Kidney (tissue), 14 donors: ENCODE data around the gene CXADR. TPM values are rescaled to one million over a fixed set of nuclear protein-coding genes. Genes with fewer than 3 reads are reported as not detected.

Source experiments
- DNase-seq, 5 donors: peaks; one replicate each; pipeline ENCODE4 v3.0.0-alpha.2; 2013 to 2020
- FAIRE-seq: peaks from 2 replicates; lab custom pipeline; 2012; peaks lifted over from hg19 to GRCh38; lab: Jason Lieb, UNC
- H3K27ac ChIP-seq, 2 donors: one replicate each; pipeline ENCODE4 v1.7.0; 2013; ENCODE audit warnings: low read depth in 2 of 2, low read length in 2 of 2, inconsistent platforms in 1 of 2
- H3K27me3 ChIP-seq: one replicate; pipeline ENCODE4 v1.7.1; 2013; ENCODE audit warnings: low read length, inconsistent platforms; ENCODE audit not compliant: control insufficient read depth, insufficient read depth
- H3K36me3 ChIP-seq, 3 donors: one replicate each; pipeline versions ENCODE4 v1.7.0 to v1.7.1; 2013; ENCODE audit warnings: low read length in 3 of 3, control low read depth in 1 of 3, inconsistent platforms in 1 of 3; ENCODE audit not compliant: insufficient read depth in 3 of 3, control insufficient read depth in 2 of 3
- H3K4me1 ChIP-seq, 3 donors: one replicate each; pipeline versions ENCODE4 v1.7.0 to v1.7.1; 2013; ENCODE audit warnings: low read length in 3 of 3, inconsistent platforms in 1 of 3, low read depth in 1 of 3; ENCODE audit not compliant: control insufficient read depth in 2 of 3, insufficient read depth in 2 of 3
- H3K4me3 ChIP-seq, 3 donors: one replicate each; pipeline versions ENCODE4 v1.7.0 to v1.8.1; 2013; ENCODE audit warnings: low read length in 3 of 3, control low read depth in 1 of 3, inconsistent platforms in 1 of 3
- H3K9ac ChIP-seq, 3 donors: one replicate each; pipeline versions ENCODE4 v1.7.0 to v1.7.1; 2013; ENCODE audit warnings: low read length in 3 of 3, control low read depth in 1 of 3, inconsistent platforms in 1 of 3
- H3K9me3 ChIP-seq, 3 donors: one replicate each; pipeline versions ENCODE4 v1.7.0 to v1.7.1; 2013; ENCODE audit warnings: low read length in 3 of 3, control low read depth in 1 of 3, inconsistent platforms in 1 of 3; ENCODE audit not compliant: control insufficient read depth in 2 of 3, insufficient read depth in 1 of 3
- CTCF ChIP-seq: IDR thresholded peaks from 3 replicates; pipeline ENCODE4 v1.5.1; 2012; ENCODE audit warnings: mild to moderate bottlenecking, moderate library complexity, borderline replicate concordance; ENCODE audit not compliant: insufficient read depth; ENCODE audit errors: extremely low read depth
- intact Hi-C: fragments of 100-400 bp; cut with DNase I; formaldehyde crosslinking; loops from one replicate; pipeline ENCODE4 v1.11.1; 2022
- polyA plus RNA-seq: library from polyadenylated mRNA; stranded (reverse); fragments of 350-450 nt; fragmentation: Illumina TruSeq; extraction: RNeasy Lipid Tissue Mini Kit (QIAGEN cat#74804); gene quantifications from one replicate; pipeline ENCODE4 v1.2.3, GENCODE V29; 2014; ENCODE audit warnings: low read depth, low replicate concordance; ENCODE audit not compliant: insufficient read depth
- total RNA-seq: library from RNA; stranded (reverse); fragmentation: NEBNext Ultra II Directional; extraction: Animal tissue kit (Norgen Biotek cat#: 25700); gene quantifications from one replicate; pipeline ENCODE4 v1.2.1, GENCODE V29; 2021
- donor health status: control.
- donor health status: control.
- donor health status: control.
- donor health status: control.
- donor health status: control.
- donor health status: DM: yes; HTN: yes; CAD: no.
- donor health status: Normal renal cell carcinoma (clear cell type).

Gene CXADR
- total and polyA plus RNA-seq, 2 donors from 2014 or later = 5.2 to 34.4 TPM

DNA sequence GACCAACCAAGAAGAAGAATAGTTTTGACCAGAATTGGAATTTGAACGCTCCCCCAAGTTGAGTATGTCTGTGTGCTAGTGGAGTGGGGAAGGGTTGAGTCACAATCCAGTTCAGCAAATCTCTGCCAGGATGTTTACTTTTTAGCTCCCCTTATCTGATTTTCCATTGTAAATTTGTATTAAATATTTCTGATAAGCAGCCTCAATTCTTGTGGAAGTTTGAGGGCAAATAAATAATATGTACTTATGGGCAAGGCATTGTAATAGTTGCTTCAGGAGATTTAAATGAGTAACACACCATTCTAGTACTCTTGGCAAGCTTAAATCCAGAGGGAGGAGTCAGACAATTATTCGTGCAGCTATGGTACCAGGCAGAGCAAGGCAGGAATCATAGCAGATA is 14.4 kb downstream of the CXADR start:
- TF ChIP-seq CTCF = no peak
- intact Hi-C loops = no loop called here
- Histone ChIP-seq H3K36me3 (no peaks in the 10 kb centered on the region), H3K9me3 (no peaks in the 10 kb centered on the region), H3K9ac (no peak overlapping the region), H3K4me3 (no peak overlapping the region), H3K27me3 (no peaks in the 10 kb centered on the region), H3K4me1 (no peaks in the 10 kb centered on the region), H3K27ac (no peak overlapping the region)
- FAIRE-seq (no peak), DNase-seq (no peak)

DNA sequence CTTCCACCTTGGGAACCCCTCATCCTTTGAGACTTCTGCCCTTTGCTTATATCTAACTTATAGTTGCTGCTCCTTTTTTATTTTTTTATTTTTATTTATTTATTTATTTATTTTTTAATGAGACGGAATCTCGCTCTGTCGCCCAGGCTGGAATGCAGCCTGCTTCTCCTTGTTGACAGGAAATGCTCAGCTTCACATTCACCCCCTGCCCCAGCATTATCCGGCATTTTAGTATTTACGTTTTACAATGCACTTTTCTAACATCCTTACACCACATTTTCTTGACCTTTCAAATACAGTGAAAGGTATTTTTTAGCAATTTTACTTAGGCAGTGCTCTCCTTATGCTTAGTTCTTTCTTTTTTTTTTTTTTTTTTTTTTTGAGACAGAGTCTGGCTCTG is 14.9 kb downstream of the CXADR start:
- no peak for FAIRE-seq
- DNase-seq = no peak
- Histone ChIP-seq H3K4me1 (no peaks in the 10 kb centered on the region), H3K36me3 (no peaks in the 10 kb centered on the region), H3K4me3 (no peak overlapping the region), H3K9ac (no peak overlapping the region), H3K9me3 (no peaks in the 10 kb centered on the region), H3K27me3 (no peaks in the 10 kb centered on the region), H3K27ac (no peak overlapping the region)
- TF ChIP-seq CTCF = no peak
- intact Hi-C loops = no loop called here

DNA sequence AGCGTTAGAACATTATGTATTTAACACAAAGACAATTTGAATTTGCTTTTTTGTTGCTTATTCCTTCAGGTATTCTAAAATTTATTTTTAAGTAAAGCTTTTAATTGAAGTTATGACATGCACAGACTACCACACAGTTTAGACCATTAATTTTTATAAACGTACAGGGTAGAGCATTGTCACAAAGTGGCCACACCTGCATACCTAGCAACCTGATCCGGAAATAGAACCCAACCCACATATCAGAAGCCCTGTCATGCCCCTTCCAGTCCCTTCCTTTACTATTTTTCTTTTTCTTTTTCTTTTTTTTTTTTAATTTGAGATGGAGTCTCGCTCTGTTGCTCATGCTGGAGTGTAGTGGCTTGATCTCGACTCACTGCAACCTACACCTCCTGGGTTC is 16.8 kb downstream of the CXADR start:
- DNase-seq (no peak), FAIRE-seq (no peak)
- H3K9ac ChIP-seq = no peak overlapping the region
- no peaks in the 10 kb centered on the region for H3K9me3 ChIP-seq
- H3K27me3 ChIP-seq = no peaks in the 10 kb centered on the region
- no peak overlapping the region for H3K27ac ChIP-seq
- H3K36me3 ChIP-seq = no peaks in the 10 kb centered on the region
- intact Hi-C loops = no loop called here
- no peak overlapping the region for H3K4me3 ChIP-seq
- no peak for TF ChIP-seq CTCF
- no peaks in the 10 kb centered on the region for H3K4me1 ChIP-seq

GRCh38 chr21:17532292-17532691 is 19.4 kb downstream of the CXADR start:
- H3K27me3 ChIP-seq = no peaks in the 10 kb centered on the region
- no peak for TF ChIP-seq CTCF
- no peak overlapping the region for H3K4me3 ChIP-seq
- no peaks in the 10 kb centered on the region for H3K4me1 ChIP-seq
- no peak overlapping the region for H3K9ac ChIP-seq
- DNase-seq = no peak
- no peak for FAIRE-seq
- H3K9me3 ChIP-seq = no peaks in the 10 kb centered on the region
- no peaks in the 10 kb centered on the region for H3K36me3 ChIP-seq
- intact Hi-C loops = no loop called here
- no peak overlapping the region for H3K27ac ChIP-seq
